Lung microvascular endothelial cell (primary cell): ENCODE data around the gene SERPINA4. TPM values are rescaled to one million over a fixed set of nuclear protein-coding genes. Genes with fewer than 3 reads are reported as not detected.

Experiments
- DNase-seq, 2 donors: peaks; one replicate each; pipeline versions ENCODE4 v3.0.0 to v3.0.0-alpha.2; 2010; ENCODE audit warnings: low read depth in 2 of 2
- total RNA-seq: library from RNA; depleted of rRNA; stranded (reverse); fragments of >200 nt; gene quantifications from 2 replicates; pipeline ENCODE4 v1.2.1, GENCODE V29; 2014

Gene SERPINA4
- total RNA-seq, 1 donor from 2014 or later, result not detected

GRCh38 chr14:94613720-94614644, 52.7 kb downstream of the SERPINA4 start:
- no peak for DNase-seq

GRCh38 chr14:94614802-94615201, 53.6 kb downstream of the SERPINA4 start:
- no peak for DNase-seq

GRCh38 chr14:94615254-94615653, 54.0 kb downstream of the SERPINA4 start:
- no peak for DNase-seq

GRCh38 chr14:94615823-94616570, 54.8 kb downstream of the SERPINA4 start:
- no peak for DNase-seq

GRCh38 chr14:94617366-94617941, 56.2 kb downstream of the SERPINA4 start:
- DNase-seq, result no peak

GRCh38 chr14:94617988-94618822, 57.0 kb downstream of the SERPINA4 start:
- no peak for DNase-seq

- DNase-seq, result no peak
Measured at GRCh38 chr14:94619297-94619696, 58.1 kb downstream of the SERPINA4 start.

Other genes starting within 250 kb of the SERPINA4 start
- not detected in 2 replicates for gene SERPINA6, start 238.1 kb upstream of the SERPINA4 start, total RNA-seq
- not detected in 2 replicates for gene SERPINA2, start 194.7 kb upstream of the SERPINA4 start, total RNA-seq
- gene SERPINA1, start 172.8 kb upstream of the SERPINA4 start, total RNA-seq, result not detected in 2 replicates
- gene SERPINA11, start 108.6 kb upstream of the SERPINA4 start, total RNA-seq, result not detected in 2 replicates
- not detected in 2 replicates for gene SERPINA9, start 85.2 kb upstream of the SERPINA4 start, total RNA-seq
- gene SERPINA12, start 52.0 kb upstream of the SERPINA4 start, total RNA-seq, result not detected in 2 replicates
- under 0.01 and 0.22 TPM in 2 replicates for gene SERPINA5, start 20.0 kb downstream of the SERPINA4 start, total RNA-seq
- gene SERPINA3, start 50.9 kb downstream of the SERPINA4 start, total RNA-seq, result under 0.01 TPM in 1 of 2 replicates, not detected in the other
- gene GSC, start 208.7 kb downstream of the SERPINA4 start, total RNA-seq, result not detected in 2 replicates